Mesodermal cell (in vitro differentiated cells): ENCODE results near the gene RASA1.

Source experiments
- H3K27ac ChIP-seq: 2 replicates; pipeline ENCODE4 v1.7.0; 2013; ENCODE audit warnings: mild to moderate bottlenecking, low read depth, low read length, moderate library complexity; ENCODE audit not compliant: severe bottlenecking
- H3K36me3 ChIP-seq: 2 replicates; pipeline ENCODE4 v1.7.1; 2013; ENCODE audit warnings: mild to moderate bottlenecking, low read length, moderate library complexity; ENCODE audit not compliant: control insufficient read depth, insufficient read depth
- H3K4me1 ChIP-seq: one replicate; pipeline ENCODE4 v1.7.1; 2013; ENCODE audit warnings: mild to moderate bottlenecking, low read length; ENCODE audit not compliant: insufficient read depth, control insufficient read depth, poor library complexity, severe bottlenecking
- H3K4me3 ChIP-seq: 2 replicates; pipeline ENCODE4 v1.7.0; 2013; ENCODE audit warnings: low read length, control low read depth, mild to moderate bottlenecking; ENCODE audit not compliant: insufficient read depth, poor library complexity, severe bottlenecking; ENCODE audit errors: extremely low read depth
- H3K9me3 ChIP-seq: 2 replicates; pipeline ENCODE4 v1.7.1; 2013; ENCODE audit warnings: mild to moderate bottlenecking, low read length, moderate library complexity; ENCODE audit not compliant: control insufficient read depth
- WGBS, 2 experiments: methylation state at CpG; one replicate each; pipeline ENCODE4 v1.1.5; 2013; ENCODE audit warnings: missing lambda C conversion rate in 2 of 2; ENCODE audit not compliant: insufficient coverage in 2 of 2; 5-methylcytosine and 5-hydroxymethylcytosine counted together

RASA1 gene

GRCh38 chr5:87385802-87386201, 118.1 kb downstream of the RASA1 start:
- no peak overlapping the region for H3K27ac ChIP-seq
- H3K36me3 ChIP-seq: peaks cover 64% of the 10 kb centered on the region
- no peak overlapping the region for H3K4me3 ChIP-seq
- WGBS, 2 experiments: no CpG with 5 or more reads among the region's 2 CpGs
- no peaks in the 10 kb centered on the region for H3K4me1 ChIP-seq
- no peaks in the 10 kb centered on the region for H3K9me3 ChIP-seq

DNA sequence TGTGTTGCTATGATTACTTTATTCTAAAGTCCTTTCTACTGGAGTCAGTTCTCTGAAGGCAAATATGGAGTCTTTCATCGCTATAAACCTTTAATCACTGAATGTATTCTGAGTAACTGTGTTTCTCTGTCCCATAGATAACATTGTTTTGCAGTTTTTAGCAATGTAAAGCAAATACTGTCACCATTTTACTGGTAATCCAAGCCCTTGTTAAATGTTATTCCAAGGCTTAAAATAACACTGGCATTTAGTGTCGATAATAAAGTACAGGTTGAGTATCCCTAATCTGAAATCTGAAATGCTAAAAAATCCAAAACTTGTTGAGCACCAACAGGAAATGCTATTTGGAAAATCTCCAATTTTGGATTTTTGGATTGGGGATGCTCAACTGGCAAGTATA, 120.4 kb downstream of the RASA1 start:
- Histone ChIP-seq H3K4me1 (no peaks in the 10 kb centered on the region), H3K27ac (no peak overlapping the region), H3K9me3 (no peaks in the 10 kb centered on the region), H3K4me3 (no peak overlapping the region), H3K36me3 (peaks cover 66% of the 10 kb centered on the region)
- WGBS, 2 experiments: 100% methylated on average over 1 of the region's 2 CpGs; no CpG with 5 or more reads in 1 of the 2 experiments

GRCh38 chr5:87389296-87390034, 121.8 kb downstream of the RASA1 start:
- H3K27ac ChIP-seq: no peak overlapping the region
- 92 to 96% methylated on average over 5 to 8 of the region's 14 CpGs for WGBS, 2 experiments
- peaks cover 73% of the 10 kb centered on the region for H3K36me3 ChIP-seq
- H3K4me1 ChIP-seq: no peaks in the 10 kb centered on the region
- no peaks in the 10 kb centered on the region for H3K9me3 ChIP-seq
- H3K4me3 ChIP-seq: no peak overlapping the region

DNA sequence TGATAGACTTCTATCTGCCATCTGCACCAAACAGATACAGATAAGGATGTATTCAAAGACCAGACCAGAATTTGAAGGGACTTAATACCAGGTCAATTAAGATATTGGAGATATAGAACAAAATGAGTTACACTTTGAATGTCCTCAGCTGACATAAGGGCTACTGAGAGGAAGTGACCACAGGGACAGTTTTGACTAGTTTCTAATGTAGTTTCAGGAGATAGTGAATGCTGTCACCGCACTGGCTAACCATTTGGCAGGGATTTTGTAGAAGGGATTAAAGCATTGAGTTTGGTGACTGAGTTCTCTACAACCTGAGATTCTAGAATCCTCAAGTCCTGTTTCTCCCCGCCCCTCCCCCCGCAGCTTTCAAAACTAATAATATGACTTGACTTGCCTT, 122.4 kb downstream of the RASA1 start:
- Histone ChIP-seq H3K27ac (no peak overlapping the region), H3K4me1 (no peaks in the 10 kb centered on the region), H3K4me3 (no peak overlapping the region), H3K9me3 (no peaks in the 10 kb centered on the region), H3K36me3 (peaks cover 71% of the 10 kb centered on the region)
- WGBS, 2 experiments: 80% methylated on average over 1 of the region's 3 CpGs; no CpG with 5 or more reads in 1 of the 2 experiments

GRCh38 chr5:87390576-87391199, 123.0 kb downstream of the RASA1 start:
- 86 to 88% methylated on average over 3 to 5 of the region's 5 CpGs for WGBS, 2 experiments
- Histone ChIP-seq H3K9me3 (no peaks in the 10 kb centered on the region), H3K4me3 (no peak overlapping the region), H3K27ac (no peak overlapping the region), H3K4me1 (no peaks in the 10 kb centered on the region), H3K36me3 (peaks cover 73% of the 10 kb centered on the region)

DNA sequence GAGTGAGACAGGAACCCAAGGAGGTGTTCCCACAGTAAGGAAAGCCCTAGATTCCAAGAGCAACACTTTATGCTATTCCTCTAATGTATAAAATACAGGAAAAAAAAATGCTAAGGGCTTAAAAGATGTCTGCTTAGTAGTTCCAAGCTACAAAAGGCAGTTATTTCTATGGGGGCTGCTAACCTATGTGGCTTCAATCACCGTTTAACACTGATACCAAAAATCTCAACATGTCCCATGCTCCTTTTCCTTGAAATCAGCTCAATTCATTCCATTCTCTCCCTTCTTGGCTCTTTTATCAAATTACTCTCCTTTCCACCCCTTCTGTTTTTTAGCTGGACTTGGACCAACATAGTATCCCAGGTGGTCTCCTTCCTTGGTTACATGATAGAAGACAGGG, 124.5 kb downstream of the RASA1 start:
- H3K9me3 ChIP-seq: no peaks in the 10 kb centered on the region
- H3K4me3 ChIP-seq: no peak overlapping the region
- no peaks in the 10 kb centered on the region for H3K4me1 ChIP-seq
- no peak overlapping the region for H3K27ac ChIP-seq
- peaks cover 82% of the 10 kb centered on the region for H3K36me3 ChIP-seq
- WGBS, 2 experiments: 100% methylated on average over 1 of the region's 1 CpG

DNA sequence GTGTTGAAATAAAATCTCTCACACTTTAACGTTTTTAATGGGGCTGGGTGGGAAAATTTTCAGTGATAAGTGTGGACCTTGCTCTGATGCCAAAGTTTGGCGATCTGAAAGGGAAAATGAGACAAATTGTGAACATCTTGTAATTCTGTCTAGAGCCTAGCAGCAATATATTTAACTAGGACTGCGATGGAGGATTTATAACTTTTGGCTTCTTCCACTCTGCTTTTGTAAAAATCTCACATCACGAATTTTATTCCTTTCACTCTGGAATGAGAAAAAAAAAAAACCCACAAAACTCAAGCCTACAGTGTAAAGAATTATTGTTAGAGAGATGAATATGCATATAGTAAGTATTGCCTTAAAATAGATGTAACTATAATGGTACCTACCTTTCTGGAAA, 125.1 kb downstream of the RASA1 start:
- Histone ChIP-seq H3K36me3 (peaks cover 82% of the 10 kb centered on the region), H3K4me3 (no peak overlapping the region), H3K4me1 (no peaks in the 10 kb centered on the region), H3K9me3 (no peaks in the 10 kb centered on the region), H3K27ac (no peak overlapping the region)
- WGBS, 2 experiments: 94 to 100% methylated on average over 2 of the region's 4 CpGs

- no peaks in the 10 kb centered on the region for H3K4me1 ChIP-seq
- H3K27ac ChIP-seq: no peak overlapping the region
- H3K36me3 ChIP-seq: peaks cover 82% of the 10 kb centered on the region
- H3K9me3 ChIP-seq: no peaks in the 10 kb centered on the region
- no CpG with 5 or more reads among the region's 2 CpGs for WGBS, 2 experiments
- no peak overlapping the region for H3K4me3 ChIP-seq
Measured at GRCh38 chr5:87393331-87393730, 125.6 kb downstream of the RASA1 start.

- Histone ChIP-seq H3K4me1 (no peaks in the 10 kb centered on the region), H3K9me3 (no peaks in the 10 kb centered on the region), H3K4me3 (no peak overlapping the region), H3K36me3 (peaks cover 83% of the 10 kb centered on the region), H3K27ac (no peak overlapping the region)
- 100% methylated on average over 1 of the region's 3 CpGs; no CpG with 5 or more reads in 1 of the 2 experiments for WGBS, 2 experiments
Measured at GRCh38 chr5:87394411-87395165, 126.9 kb downstream of the RASA1 start.

GRCh38 chr5:87398981-87399614, 131.4 kb downstream of the RASA1 start:
- Histone ChIP-seq H3K36me3 (peaks cover 73% of the 10 kb centered on the region), H3K9me3 (no peaks in the 10 kb centered on the region), H3K4me3 (no peak overlapping the region), H3K27ac (no peak overlapping the region), H3K4me1 (no peaks in the 10 kb centered on the region)
- WGBS, 2 experiments: 100% methylated on average over 4 of the region's 5 CpGs
